Colonic mucosa (tissue), 4 donors: ENCODE data around the gene DHPS. TPM values are rescaled to one million over a fixed set of nuclear protein-coding genes. Genes with fewer than 3 reads are reported as not detected.

Source experiments
- DNase-seq: peaks from one replicate; pipeline ENCODE4 v3.0.0-alpha.2; 2020
- H3K27ac ChIP-seq: fragments of 200-600 bp; one replicate; pipeline ENCODE4 v1.8.0; 2021
- H3K27me3 ChIP-seq: fragments of 200-600 bp; one replicate; pipeline ENCODE4 v1.8.0; 2021
- H3K36me3 ChIP-seq: fragments of 200-600 bp; one replicate; pipeline ENCODE4 v1.8.0; 2021
- H3K4me1 ChIP-seq: fragments of 200-600 bp; one replicate; pipeline ENCODE4 v1.8.0; 2021; ENCODE audit warnings: mild to moderate bottlenecking
- H3K4me3 ChIP-seq: fragments of 200-600 bp; one replicate; pipeline ENCODE4 v1.8.0; 2021
- H3K9ac ChIP-seq, 2 donors: one replicate each; pipeline ENCODE4 v1.7.0; 2013; ENCODE audit warnings: control low read depth in 2 of 2, low read depth in 2 of 2, low read length in 2 of 2
- H3K9me3 ChIP-seq: fragments of 200-600 bp; one replicate; pipeline ENCODE4 v1.8.0; 2021
- intact Hi-C: fragments of 100-400 bp; cut with DNase I; formaldehyde crosslinking; loops from one replicate; pipeline ENCODE4 v1.14.1; 2022
- total RNA-seq, 2 donors: library from RNA; stranded (reverse); fragmentation: NEBNext Ultra II Directional in 1 of 2; extraction: Animal tissue kit (Norgen Biotek cat#: 25700) in 1 of 2; gene quantifications; one replicate each; pipeline ENCODE4 v1.2.1, GENCODE V29; 2021
- TF ChIP-seq, protein P1 (sequence below): fragments of 200-600 bp; IDR thresholded peaks from one replicate; pipeline ENCODE4 v1.8.0; 2022; ENCODE audit warnings: antibody characterized with exemption, mild to moderate bottlenecking
- donor health status: healthy.
- donor health status: DM: no; HTN: no; CAD: no.
- donor health status: DM: no; HTN: no; CAD: no.

Gene DHPS
- total RNA-seq, 2 donors from 2014 or later = 66.2 to 87.5 TPM

DNA sequence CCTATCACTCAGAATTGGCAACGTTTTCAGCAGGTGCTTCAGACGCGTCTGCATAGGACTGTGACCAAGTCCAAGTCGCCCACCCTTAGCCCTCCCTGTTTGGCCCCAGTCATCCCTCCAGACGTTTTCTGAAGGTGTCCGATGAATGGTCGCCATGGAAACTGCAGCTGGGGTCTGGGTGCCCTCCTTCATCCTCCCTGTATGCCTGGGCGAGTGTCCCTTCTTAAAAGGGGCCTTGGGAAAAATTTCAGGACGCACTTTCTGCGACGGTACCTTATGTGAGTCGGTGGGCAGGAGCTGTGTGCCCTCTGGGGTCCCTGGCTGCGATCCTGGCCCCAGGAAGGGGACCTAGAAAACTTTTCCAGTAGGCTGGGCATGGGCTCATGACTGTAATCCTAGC is 40.2 kb downstream of the DHPS start:
- Histone ChIP-seq H3K9me3 (no peaks in the 10 kb centered on the region), H3K9ac (no peak overlapping the region), H3K4me3 (no peak overlapping the region), H3K36me3 (no peaks in the 10 kb centered on the region), H3K27me3 (no peaks in the 10 kb centered on the region), H3K27ac (no peak overlapping the region), H3K4me1 (no peaks in the 10 kb centered on the region)
- intact Hi-C loops = no loop called here
- DNase-seq = no peak
- TF ChIP-seq, protein P1, sequence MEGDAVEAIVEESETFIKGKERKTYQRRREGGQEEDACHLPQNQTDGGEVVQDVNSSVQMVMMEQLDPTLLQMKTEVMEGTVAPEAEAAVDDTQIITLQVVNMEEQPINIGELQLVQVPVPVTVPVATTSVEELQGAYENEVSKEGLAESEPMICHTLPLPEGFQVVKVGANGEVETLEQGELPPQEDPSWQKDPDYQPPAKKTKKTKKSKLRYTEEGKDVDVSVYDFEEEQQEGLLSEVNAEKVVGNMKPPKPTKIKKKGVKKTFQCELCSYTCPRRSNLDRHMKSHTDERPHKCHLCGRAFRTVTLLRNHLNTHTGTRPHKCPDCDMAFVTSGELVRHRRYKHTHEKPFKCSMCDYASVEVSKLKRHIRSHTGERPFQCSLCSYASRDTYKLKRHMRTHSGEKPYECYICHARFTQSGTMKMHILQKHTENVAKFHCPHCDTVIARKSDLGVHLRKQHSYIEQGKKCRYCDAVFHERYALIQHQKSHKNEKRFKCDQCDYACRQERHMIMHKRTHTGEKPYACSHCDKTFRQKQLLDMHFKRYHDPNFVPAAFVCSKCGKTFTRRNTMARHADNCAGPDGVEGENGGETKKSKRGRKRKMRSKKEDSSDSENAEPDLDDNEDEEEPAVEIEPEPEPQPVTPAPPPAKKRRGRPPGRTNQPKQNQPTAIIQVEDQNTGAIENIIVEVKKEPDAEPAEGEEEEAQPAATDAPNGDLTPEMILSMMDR = no peak

DNA sequence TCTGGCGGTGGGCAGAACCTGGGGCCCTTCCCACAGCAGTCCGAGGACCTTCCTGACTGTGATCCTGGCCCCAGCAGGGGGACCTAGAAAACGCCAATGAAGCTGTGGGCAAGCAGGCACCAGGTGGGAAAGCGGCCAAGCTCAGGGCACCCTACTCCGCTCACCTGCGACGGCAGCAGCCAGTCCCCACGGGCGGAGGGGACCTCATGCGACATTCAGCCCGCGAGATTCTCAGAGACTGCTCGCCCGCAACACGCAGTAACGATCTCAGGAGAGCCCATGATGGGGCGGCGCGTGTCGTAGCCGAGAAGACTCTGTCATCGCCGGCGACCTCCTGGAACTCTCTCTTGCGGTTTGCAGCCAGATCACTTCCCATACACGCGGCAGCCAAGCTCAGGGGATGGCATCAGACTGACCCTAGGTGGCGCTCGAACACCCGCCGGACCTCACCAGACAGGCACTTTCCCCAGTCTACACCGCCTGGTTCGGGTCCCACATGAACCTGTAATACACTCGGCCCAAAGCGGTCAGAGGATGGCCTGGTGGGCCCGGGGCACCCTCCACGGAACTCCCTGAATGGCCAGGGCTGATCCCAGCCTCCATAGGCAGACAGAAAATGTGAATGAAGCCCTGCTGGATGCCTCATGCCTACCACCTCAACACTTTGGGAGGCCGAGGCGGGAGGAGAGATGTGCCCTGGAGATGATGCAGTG is 41.6 kb downstream of the DHPS start:
- intact Hi-C loops = no loop called here
- Histone ChIP-seq H3K9me3 (no peaks in the 10 kb centered on the region), H3K9ac (no peak overlapping the region), H3K27me3 (no peaks in the 10 kb centered on the region), H3K4me3 (no peak overlapping the region), H3K4me1 (no peaks in the 10 kb centered on the region), H3K36me3 (no peaks in the 10 kb centered on the region), H3K27ac (no peak overlapping the region)
- TF ChIP-seq, protein P1 = peak; percentile 82
- peak; percentile 83 for DNase-seq

DNA sequence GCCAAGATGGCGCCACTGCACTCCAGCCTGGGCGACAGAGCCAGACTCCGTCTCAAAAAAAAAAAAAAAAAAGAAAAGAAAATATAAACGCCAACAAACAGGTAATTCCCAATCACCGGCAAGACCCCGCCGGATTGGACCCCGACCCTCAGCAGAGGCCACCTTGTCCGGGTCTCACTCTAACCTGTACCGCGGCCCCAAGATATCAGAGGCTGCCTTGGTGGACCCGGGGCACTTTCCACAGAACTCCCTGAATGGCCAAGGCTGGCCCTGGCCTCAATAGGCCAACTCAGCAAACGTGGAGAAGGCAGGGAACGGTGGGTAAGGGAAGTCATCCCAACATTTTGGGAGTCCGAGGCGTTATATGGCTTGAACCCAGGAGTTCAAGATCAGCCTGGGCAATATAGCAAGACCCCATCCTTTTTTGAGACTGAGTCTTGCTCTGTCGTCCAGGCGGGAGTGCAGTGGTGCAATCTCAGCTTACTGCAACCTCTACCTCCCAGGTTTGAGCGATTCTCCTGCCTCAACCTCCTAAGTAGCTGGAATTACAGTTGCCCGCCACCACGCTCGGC is 43.0 kb downstream of the DHPS start:
- Histone ChIP-seq H3K9me3 (no peaks in the 10 kb centered on the region), H3K4me1 (no peaks in the 10 kb centered on the region), H3K27ac (no peak overlapping the region), H3K9ac (no peak overlapping the region), H3K36me3 (no peaks in the 10 kb centered on the region), H3K4me3 (no peak overlapping the region), H3K27me3 (no peaks in the 10 kb centered on the region)
- intact Hi-C loops = no loop called here
- TF ChIP-seq, protein P1 = no peak
- DNase-seq = no peak

DNA sequence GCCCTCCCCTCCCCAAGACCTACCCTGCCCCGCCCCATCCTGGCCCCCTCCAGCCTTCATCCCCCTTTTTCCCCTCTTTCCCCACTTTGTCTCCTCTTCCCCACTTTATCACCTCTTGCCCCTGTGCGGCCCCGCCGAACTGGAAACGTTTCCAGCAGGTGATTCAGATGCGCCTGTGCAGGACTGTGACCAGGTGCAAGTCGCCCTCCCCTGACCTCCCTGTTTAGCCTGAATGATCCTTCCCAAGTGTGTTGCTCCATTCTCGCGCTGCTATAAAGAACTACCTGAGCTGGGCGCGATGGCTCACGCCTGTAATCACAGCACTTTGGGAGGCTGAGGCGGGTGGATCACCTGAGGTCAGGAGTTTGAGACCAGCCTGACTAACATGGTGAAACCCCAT is 45.0 kb downstream of the DHPS start:
- no peaks in the 10 kb centered on the region for H3K27me3 ChIP-seq
- H3K4me1 ChIP-seq = no peaks in the 10 kb centered on the region
- intact Hi-C loops = no loop called here
- TF ChIP-seq, protein P1 = no peak
- H3K9ac ChIP-seq = no peak overlapping the region
- DNase-seq = no peak
- no peaks in the 10 kb centered on the region for H3K36me3 ChIP-seq
- H3K27ac ChIP-seq = no peak overlapping the region
- no peaks in the 10 kb centered on the region for H3K9me3 ChIP-seq
- H3K4me3 ChIP-seq = no peak overlapping the region

DNA sequence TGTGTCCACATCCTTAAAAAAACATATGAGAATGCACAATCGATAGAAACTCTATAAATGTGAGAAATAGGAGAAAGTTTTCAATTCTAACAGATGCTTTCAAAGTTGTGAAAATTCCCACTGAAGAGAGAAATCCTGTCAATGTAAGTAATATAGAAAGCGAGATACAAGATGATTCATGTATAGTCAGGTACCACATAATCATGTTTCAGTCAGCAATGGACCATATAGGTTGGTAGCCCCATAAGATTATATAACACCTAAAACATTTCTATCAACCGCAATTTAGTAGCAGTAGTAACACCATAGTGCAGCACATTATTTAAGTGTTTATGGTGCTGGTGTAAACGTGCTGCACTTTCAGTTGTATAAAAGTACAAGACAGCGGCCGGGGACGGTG is 52.5 kb downstream of the DHPS start:
- H3K27ac ChIP-seq = no peak overlapping the region
- no peak overlapping the region for H3K9ac ChIP-seq
- no peak for DNase-seq
- H3K9me3 ChIP-seq = peaks cover 6% of the 10 kb centered on the region
- TF ChIP-seq, protein P1 = no peak
- intact Hi-C loops = no loop called here
- peaks cover 36% of the 10 kb centered on the region for H3K36me3 ChIP-seq
- H3K4me3 ChIP-seq = no peak overlapping the region
- no peaks in the 10 kb centered on the region for H3K27me3 ChIP-seq
- no peaks in the 10 kb centered on the region for H3K4me1 ChIP-seq
